IMR-90 (cell line): ENCODE measurements around the gene AMBRA1.

Source experiments
- BHLHE40 ChIP-seq: fragments of 150-350 bp; IDR thresholded peaks from 2 replicates; pipeline ENCODE4 v1.6.1; 2016; ENCODE audit warnings: mild to moderate bottlenecking, low read depth, low read length
- CEBPB ChIP-seq: IDR thresholded peaks from 2 replicates; pipeline ENCODE4 v1.6.1; 2012; ENCODE audit warnings: low read depth, low read length, improper control_type of control experiment
- CTCF ChIP-seq: conservative IDR thresholded peaks from 2 replicates; pipeline ENCODE4 v1.5.1; 2012; ENCODE audit warnings: mild to moderate bottlenecking, low read depth, low read length, improper control_type of control experiment
- FOS ChIP-seq: fragments of 150-350 bp; IDR thresholded peaks from 2 replicates; pipeline ENCODE4 v1.6.1; 2016; ENCODE audit warnings: low read depth, low read length
- POLR2A ChIP-seq: IDR thresholded peaks from 2 replicates; pipeline ENCODE4 v1.6.1; 2012; ENCODE audit warnings: mild to moderate bottlenecking, low read depth, low read length
- RFX5 ChIP-seq: IDR thresholded peaks from 2 replicates; pipeline ENCODE4 v1.8.0; 2012; ENCODE audit warnings: low read depth, mild to moderate bottlenecking, low read length, moderate library complexity
- SMC3 ChIP-seq: fragments of 150-350 bp; IDR thresholded peaks from 2 replicates; pipeline ENCODE4 v1.6.1; 2016; ENCODE audit warnings: low read depth, mild to moderate bottlenecking, antibody characterized with exemption, low read length, moderate library complexity
- USF2 ChIP-seq: fragments of 150-350 bp; IDR thresholded peaks from 2 replicates; pipeline ENCODE4 v1.6.1; 2017; ENCODE audit warnings: mild to moderate bottlenecking, antibody characterized with exemption, low read length, low read depth

DNA sequence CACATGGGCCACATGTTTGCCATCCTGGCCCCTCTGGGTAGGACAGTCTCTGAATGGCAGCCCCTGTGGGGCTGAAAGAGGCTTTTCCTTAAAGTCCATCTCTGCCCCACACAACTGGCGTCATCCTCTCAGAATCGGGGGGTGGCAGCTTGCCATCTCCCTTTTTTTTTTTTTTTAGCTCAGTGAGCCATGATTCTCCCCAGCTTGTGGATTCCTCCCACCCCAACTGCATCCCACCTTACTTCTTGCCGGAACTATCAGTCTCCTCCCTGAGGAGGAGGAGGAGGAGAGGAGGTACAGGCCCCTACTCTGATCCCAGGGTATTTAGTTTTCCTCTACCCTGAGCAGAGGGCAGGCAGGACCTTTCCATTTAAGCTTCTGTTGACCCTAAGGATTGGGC is 243.1 kb downstream of the AMBRA1 start:
- TF ChIP-seq CEBPB (no peak), FOS (no peak), CTCF (no peak), RFX5 (no peak), SMC3 (no peak), BHLHE40 (no peak), POLR2A (no peak), USF2 (no peak)
